IMR-90 (cell line): ENCODE data around the gene RXFP3. TPM values are rescaled to one million over a fixed set of nuclear protein-coding genes. Genes with fewer than 3 reads are reported as not detected.
A peak's percentile ranks its signal among the peaks of the same experiment; 100 is the strongest.

Experiments used
- ATAC-seq: fragments of 200-7000 bp; cut with Tn5 transposase; 2 replicates; pipeline ENCODE4 v1.9.1; 2020; ENCODE audit warnings: low read depth, mild to moderate bottlenecking, moderate library complexity
- BruUV-seq: library from RNA; stranded (reverse); fragments of 400-500 nt; replicated peaks from 2 replicates; lab custom pipeline; 2021; lab: Mats Ljungman, UMichigan
- CTCF ChIA-PET: fragments of 300-600 bp; formaldehyde crosslinking; extraction: SDS; loops from one replicate; lab custom pipeline; 2021; ENCODE audit warnings: antibody characterized with exemption; lab: Yijun Ruan, JAX
- POLR2A ChIA-PET: fragments of 300-600 bp; sonication (Branson Sonifier 250); formaldehyde crosslinking; loops from one replicate; lab custom pipeline; 2022; ENCODE audit warnings: antibody characterized with exemption; ENCODE audit not compliant: unreplicated experiment; lab: Charles Lee
- DNase-seq: peaks from one replicate; pipeline ENCODE4 v3.0.0; 2013
- H2AFZ ChIP-seq: replicated peaks from 2 replicates; pipeline ENCODE3; 2013; ENCODE audit warnings: low read length, mild to moderate bottlenecking; ENCODE audit not compliant: poor library complexity
- H2AK5ac ChIP-seq: 2 replicates; pipeline ENCODE4 v1.6.1; 2013; ENCODE audit warnings: low read depth, low read length, inconsistent platforms
- H2AK9ac ChIP-seq: replicated peaks from 2 replicates; pipeline ENCODE3; 2013; ENCODE audit warnings: mild to moderate bottlenecking, low read depth, low read length, moderate library complexity; ENCODE audit not compliant: poor library complexity
- H2BK120ac ChIP-seq: 2 replicates; pipeline ENCODE4 v1.6.1; 2013; ENCODE audit warnings: low read depth, low read length, inconsistent platforms
- H2BK15ac ChIP-seq: 3 replicates; pipeline ENCODE4 v1.6.1; 2013; ENCODE audit warnings: low read depth, low read length, inconsistent platforms
- H2BK20ac ChIP-seq: 2 replicates; pipeline ENCODE4 v1.6.1; 2013; ENCODE audit warnings: low read depth, mild to moderate bottlenecking, inconsistent platforms, low read length, moderate library complexity
- H2BK5ac ChIP-seq: 2 replicates; pipeline ENCODE4 v1.6.1; 2013; ENCODE audit warnings: mild to moderate bottlenecking, low read depth, low read length, inconsistent platforms; ENCODE audit not compliant: poor library complexity, severe bottlenecking
- H3K14ac ChIP-seq: replicated peaks from 2 replicates; pipeline ENCODE4 v1.6.1; 2013; ENCODE audit warnings: low read depth, low read length, inconsistent platforms
- H3K18ac ChIP-seq: 2 replicates; pipeline ENCODE4 v1.6.1; 2013; ENCODE audit warnings: low read depth, low read length, control low read depth
- H3K23ac ChIP-seq: 2 replicates; pipeline ENCODE4 v1.6.1; 2013; ENCODE audit warnings: low read depth, low read length, inconsistent platforms
- H3K27ac ChIP-seq: 2 replicates; pipeline ENCODE4 v1.5.1; 2013; ENCODE audit warnings: mild to moderate bottlenecking, control low read depth, low read length; ENCODE audit not compliant: insufficient read depth
- H3K27me3 ChIP-seq: 2 replicates; pipeline ENCODE4 v1.6.1; 2013; ENCODE audit warnings: low read length; ENCODE audit not compliant: control insufficient read depth, insufficient read depth
- H3K36me3 ChIP-seq: 2 replicates; pipeline ENCODE4 v1.6.1; 2013; ENCODE audit warnings: low read length, mixed read lengths; ENCODE audit not compliant: control insufficient read depth, insufficient read depth
- H3K4ac ChIP-seq: 2 replicates; pipeline ENCODE4 v1.6.1; 2013; ENCODE audit warnings: low read depth, low read length, inconsistent platforms
- H3K4me1 ChIP-seq: 2 replicates; pipeline ENCODE4 v1.6.1; 2013; ENCODE audit warnings: low read length, mixed read lengths; ENCODE audit not compliant: control insufficient read depth, insufficient read depth
- H3K4me2 ChIP-seq: 2 replicates; pipeline ENCODE4 v1.6.1; 2013; ENCODE audit warnings: low read depth, mild to moderate bottlenecking, control low read depth, low read length, moderate library complexity
- H3K4me3 ChIP-seq: 2 replicates; pipeline ENCODE4 v1.5.1; 2013; ENCODE audit warnings: low read depth, mild to moderate bottlenecking, control low read depth, low read length, moderate library complexity; ENCODE audit not compliant: insufficient read depth
- H3K56ac ChIP-seq: 2 replicates; pipeline ENCODE4 v1.6.1; 2013; ENCODE audit warnings: low read length, inconsistent platforms; ENCODE audit not compliant: insufficient read depth; ENCODE audit errors: extremely low read depth
- H3K79me1 ChIP-seq, 2 experiments: 2 replicates each; pipeline ENCODE4 v1.6.1; 2013; ENCODE audit warnings: low read length in 2 of 2, inconsistent platforms in 1 of 2, low read depth in 1 of 2
- H3K9ac ChIP-seq: 2 replicates; pipeline ENCODE4 v1.6.1; 2013; ENCODE audit warnings: low read depth, low read length, control low read depth
- H3K9me1 ChIP-seq: 2 replicates; pipeline ENCODE4 v1.6.1; 2013; ENCODE audit warnings: low read length, inconsistent platforms; ENCODE audit not compliant: insufficient read depth
- H3K9me3 ChIP-seq: 2 replicates; pipeline ENCODE4 v1.6.1; 2013; ENCODE audit warnings: low read length; ENCODE audit not compliant: control insufficient read depth, insufficient read depth
- H4K20me1 ChIP-seq: 2 replicates; pipeline ENCODE4 v1.6.1; 2013; ENCODE audit warnings: low read length, inconsistent platforms; ENCODE audit not compliant: insufficient read depth
- H4K5ac ChIP-seq: 2 replicates; pipeline ENCODE4 v1.6.1; 2013; ENCODE audit warnings: mild to moderate bottlenecking, low read depth, low read length, control low read depth
- H4K8ac ChIP-seq, 2 experiments: 2 replicates each; pipeline ENCODE4 v1.6.1; 2013; ENCODE audit warnings: low read depth in 2 of 2, low read length in 2 of 2, control low read depth in 1 of 2, inconsistent platforms in 1 of 2
- H4K91ac ChIP-seq: 2 replicates; pipeline ENCODE4 v1.6.1; 2013; ENCODE audit warnings: low read depth, low read length, inconsistent platforms; ENCODE audit not compliant: insufficient read depth
- BHLHE40 ChIP-seq: fragments of 150-350 bp; IDR thresholded peaks from 2 replicates; pipeline ENCODE4 v1.6.1; 2016; ENCODE audit warnings: mild to moderate bottlenecking, low read depth, low read length
- CEBPB ChIP-seq: IDR thresholded peaks from 2 replicates; pipeline ENCODE4 v1.6.1; 2012; ENCODE audit warnings: low read depth, low read length, improper control_type of control experiment
- CHD1 ChIP-seq: IDR thresholded peaks from 2 replicates; pipeline ENCODE4 v1.6.1; 2012; ENCODE audit warnings: low read depth, low read length, improper control_type of control experiment
- CTCF ChIP-seq: conservative IDR thresholded peaks from 2 replicates; pipeline ENCODE4 v1.5.1; 2012; ENCODE audit warnings: mild to moderate bottlenecking, low read depth, low read length, improper control_type of control experiment
- FOS ChIP-seq: fragments of 150-350 bp; IDR thresholded peaks from 2 replicates; pipeline ENCODE4 v1.6.1; 2016; ENCODE audit warnings: low read depth, low read length
- MAZ ChIP-seq: IDR thresholded peaks from 2 replicates; pipeline ENCODE4 v1.6.1; 2012; ENCODE audit warnings: low read depth, mild to moderate bottlenecking, low read length, improper control_type of control experiment, moderate library complexity, borderline replicate concordance
- MXI1 ChIP-seq: IDR thresholded peaks from 2 replicates; pipeline ENCODE4 v1.6.1; 2012; ENCODE audit warnings: low read depth, mild to moderate bottlenecking, low read length, moderate library complexity, borderline replicate concordance
- NFE2L2 ChIP-seq: fragments of 150-350 bp; IDR thresholded peaks from 2 replicates; pipeline ENCODE4 v1.6.1; 2016; ENCODE audit warnings: low read depth, mild to moderate bottlenecking, low read length
- POLR2A ChIP-seq: IDR thresholded peaks from 2 replicates; pipeline ENCODE4 v1.6.1; 2012; ENCODE audit warnings: mild to moderate bottlenecking, low read depth, low read length
- RAD21 ChIP-seq: IDR thresholded peaks from 2 replicates; pipeline ENCODE4 v1.6.1; 2012; ENCODE audit warnings: low read length, improper control_type of control experiment
- RCOR1 ChIP-seq: IDR thresholded peaks from 2 replicates; pipeline ENCODE4 v1.6.1; 2012; ENCODE audit warnings: mild to moderate bottlenecking, low read length, improper control_type of control experiment; ENCODE audit not compliant: insufficient replicate concordance
- RFX5 ChIP-seq: IDR thresholded peaks from 2 replicates; pipeline ENCODE4 v1.8.0; 2012; ENCODE audit warnings: low read depth, mild to moderate bottlenecking, low read length, moderate library complexity
- WGBS, 2 experiments: methylation state at CpG; one replicate each; pipeline versions ENCODE4 v1.1.5 to v1.1.7; 2013; ENCODE audit warnings: missing lambda C conversion rate in 2 of 2; ENCODE audit not compliant: insufficient read length in 1 of 2; ENCODE audit errors: extremely low coverage in 2 of 2; 5-methylcytosine and 5-hydroxymethylcytosine counted together
- dilution Hi-C: fragments of 300-500 bp; cut with HindIII; formaldehyde crosslinking; loops from one replicate; pipeline ENCODE4 v1.14.3; 2018; ENCODE audit warnings: low sequenced_read_pairs; ENCODE audit not compliant: unreplicated experiment
- in situ Hi-C: fragments of 300-500 bp; cut with MboI; formaldehyde crosslinking; loops from 3 replicates; pipeline ENCODE4 v1.14.3; 2019; ENCODE audit warnings: low sequenced_read_pairs, inconsistent platforms, mixed read lengths
- intact Hi-C: fragments of 100-400 bp; cut with micrococcal nuclease; formaldehyde crosslinking; loops from 2 replicates; pipeline ENCODE4 v1.10.0; 2022
- polyA plus RNA-seq, 3 experiments: library from polyadenylated mRNA; depleted of rRNA; stranded (reverse); fragments of >200 nt; gene quantifications; 2 replicates each; pipeline ENCODE4 v1.2.3, GENCODE V29; 2012; ENCODE audit warnings: low replicate concordance in 1 of 3
- total RNA-seq: library from RNA; depleted of rRNA; stranded (reverse); fragments of >200 nt; gene quantifications from 2 replicates; pipeline ENCODE4 v1.2.3, GENCODE V29; 2012

Gene RXFP3
- total and polyA plus RNA-seq, 2 of the 4 experiments (the other 2 are of a cell fraction), result not detected

- in situ Hi-C loops (no loop called here), dilution Hi-C loops (no loop called here), intact Hi-C loops (no loop called here)
- no peak overlapping the region for H4K5ac ChIP-seq
- peaks cover 3% of the 10 kb centered on the region; the same call in 1 of the 2 replicates for H3K4me1 ChIP-seq
- no peak overlapping the region for H3K23ac ChIP-seq
- no peak overlapping the region for H3K4me2 ChIP-seq
- H2AK5ac ChIP-seq, result no peak overlapping the region
- no peak overlapping the region for H2BK20ac ChIP-seq
- H2BK5ac ChIP-seq, result no peak overlapping the region
- H3K56ac ChIP-seq, result no peak overlapping the region
- H3K18ac ChIP-seq, result no peak overlapping the region
- no peaks in the 10 kb centered on the region for H3K79me1 ChIP-seq
- no peak overlapping the region for H3K4ac ChIP-seq
- H3K9me1 ChIP-seq, result no peaks in the 10 kb centered on the region
- no peak overlapping the region for H3K27ac ChIP-seq
- H2BK120ac ChIP-seq, result no peak overlapping the region
- no peak overlapping the region for H2BK15ac ChIP-seq
- no peak overlapping the region for H3K9ac ChIP-seq
- H3K4me3 ChIP-seq, result no peak overlapping the region
- TF ChIP-seq MXI1 (no peak), RFX5 (no peak), CTCF (no peak), NFE2L2 (no peak), BHLHE40 (no peak), RAD21 (no peak), RCOR1 (no peak), MAZ (no peak), FOS (no peak), POLR2A (no peak), CHD1 (no peak), CEBPB (no peak)
- no peaks in the 10 kb centered on the region for H3K36me3 ChIP-seq
- no peak overlapping the region for H3K14ac ChIP-seq
- no peak overlapping the region for H4K91ac ChIP-seq
- WGBS, 2 experiments, result no CpG with 5 or more reads among the region's 1 CpG
- no peak overlapping the region for H2AK9ac ChIP-seq
- DNase-seq, result peak; percentile 49
- peaks cover 13% of the 10 kb centered on the region for H3K9me3 ChIP-seq
- no TSS peak for BruUV-seq
- no peak overlapping the region for H4K8ac ChIP-seq
- ChIA-PET POLR2A (no interaction called here), CTCF (interaction anchor here (0.6 kb wide), 1 partner anchor 89 kb away, joined by 3 read pairs; no protein-coding TSS in a partner anchor)
- no peaks in the 10 kb centered on the region for H4K20me1 ChIP-seq
- ATAC-seq, result no peak; the same call in 1 of the 2 replicates
- peaks cover 3% of the 10 kb centered on the region; the same call in 1 of the 2 replicates for H3K27me3 ChIP-seq
- H2AFZ ChIP-seq, result no peak overlapping the region
These were observed 30.8 kb upstream of the RXFP3 start for GRCh38 chr5:33905381-33905780.
